ENCODE measurements around the gene SLC22A12.

- TF ChIP-seq CTCF (IDR thresholded peaks at IDR 0.05; ENCODE audit: control extremely low read depth in 1 of 3, insufficient read depth in 1 of 3, low read depth in 1 of 3, low read length in 3 of 3) (no peak), MAX (IDR thresholded peaks at IDR 0.05) (no peak), SIN3A (conservative IDR thresholded peaks at IDR 0.05 in 1 of 2, IDR thresholded peaks at IDR 0.05 in 1 of 2; ENCODE audit: low read depth in 1 of 2, low read length in 2 of 2) (no peak), POLR2A (IDR thresholded peaks at IDR 0.05; ENCODE audit: control extremely low read depth in 1 of 2, low read depth in 2 of 2, low read length in 2 of 2) (no peak), CREB1 (IDR thresholded peaks at IDR 0.05) (no peak), YY1 (IDR thresholded peaks at IDR 0.05; ENCODE audit: low read depth, low read length) (no peak), TAF1 (IDR thresholded peaks at IDR 0.05; ENCODE audit: low read depth, low read length) (no peak), ZNF274 (IDR thresholded peaks at IDR 0.05; ENCODE audit: borderline replicate concordance, extremely low read depth, low read length) (no peak), CBX5 (IDR thresholded peaks at IDR 0.05; ENCODE audit: low read depth, low read length) (no peak), CTBP2 (IDR thresholded peaks at IDR 0.05; ENCODE audit: borderline replicate concordance, insufficient read depth, insufficient read length, low read length) (no peak), USF2 (IDR thresholded peaks at IDR 0.05; ENCODE audit: low read length) (no peak)
These were observed 47.2 kb upstream of the SLC22A12 start for GRCh38 chr11:64543818-64544217.

Measured in H1 (cell line).